Spleen (tissue), 11 donors: ENCODE results near the gene AFMID. TPM values are rescaled to one million over a fixed set of nuclear protein-coding genes. Genes with fewer than 3 reads are reported as not detected.
"Not testable (repeated sequence)": the region's sequence is repeated elsewhere in the genome, so short reads cannot be mapped to it uniquely, and the experiment has no call there.

ENCODE experiments used
- DNase-seq: peaks from one replicate; pipeline ENCODE4 v3.0.0-alpha.2; 2020
- H3K27ac ChIP-seq, 8 donors: fragments of 200-600 bp; sonication (generic) in 7 of 8; 1 replicate in 4 of 8; 2 replicates in 4 of 8; pipeline versions ENCODE4 v1.5.0 to v1.8.0; 2016 to 2021; ENCODE audit warnings: inconsistent platforms in 4 of 8, mild to moderate bottlenecking in 4 of 8, moderate library complexity in 1 of 8
- H3K27me3 ChIP-seq, 7 donors: fragments of 200-600 bp; sonication (generic) in 6 of 7; replicated peaks in 1 of 7; 1 replicate in 4 of 7; 2 replicates in 3 of 7; pipeline versions ENCODE4 v1.5.0 to v1.8.0; 2016 to 2021; ENCODE audit warnings: inconsistent platforms in 3 of 7, mild to moderate bottlenecking in 1 of 7
- H3K36me3 ChIP-seq, 6 donors: fragments of 200-600 bp; sonication (generic) in 5 of 6; 1 replicate in 4 of 6; 2 replicates in 2 of 6; pipeline versions ENCODE4 v1.5.0 to v1.8.0; 2016 to 2021; ENCODE audit warnings: inconsistent platforms in 2 of 6
- H3K4me1 ChIP-seq, 6 donors: fragments of 200-600 bp; sonication (generic) in 5 of 6; 1 replicate in 3 of 6; 2 replicates in 3 of 6; pipeline versions ENCODE4 v1.5.0 to v1.8.0; 2016 to 2021; ENCODE audit warnings: inconsistent platforms in 3 of 6
- H3K4me3 ChIP-seq, 8 donors: fragments of 200-600 bp; sonication (generic) in 7 of 8; 1 replicate in 4 of 8; 2 replicates in 4 of 8; pipeline versions ENCODE4 v1.5.0 to v1.8.0; 2016 to 2021; ENCODE audit warnings: inconsistent platforms in 4 of 8, mild to moderate bottlenecking in 4 of 8, moderate library complexity in 2 of 8
- H3K9me3 ChIP-seq, 8 donors: fragments of 200-600 bp; sonication (generic) in 7 of 8; 1 replicate in 4 of 8; 2 replicates in 4 of 8; pipeline versions ENCODE4 v1.5.0 to v1.8.0; 2016 to 2021; ENCODE audit warnings: inconsistent platforms in 4 of 8
- POLR2A ChIP-seq, 3 donors: fragments of 450-650 bp; IDR thresholded peaks; one replicate each; pipeline ENCODE4 v1.5.1; 2017; ENCODE audit warnings: antibody characterized with exemption in 3 of 3, mild to moderate bottlenecking in 1 of 3
- POLR2AphosphoS5 ChIP-seq, 3 donors: sonication (generic); formaldehyde crosslinking; IDR thresholded peaks; one replicate each; pipeline ENCODE4 v1.5.1; 2017; ENCODE audit warnings: antibody characterized with exemption in 3 of 3
- whole genome bisulfite sequencing, 5 donors: extraction: QIAGEN DNeasy Blood & Tissue Kit in 3 of 5; methylation state at CpG; one replicate each; pipeline versions ENCODE4 v1.1.5 to v1.1.7; 2013 to 2018; 5-methylcytosine and 5-hydroxymethylcytosine counted together
- intact Hi-C: fragments of 100-400 bp; cut with DNase I; formaldehyde crosslinking; loops from one replicate; pipeline ENCODE4 v1.15.0; 2023; ENCODE audit warnings: low total_unique reads
- polyA plus RNA-seq, 3 donors: library from polyadenylated mRNA; stranded (reverse); fragments of 200-250 nt; gene quantifications; one replicate each; pipeline ENCODE4 v1.2.1, GENCODE V29; 2013
- total RNA-seq, 7 donors: library from RNA; depleted of rRNA in 3 of 7; stranded (reverse); fragments of >200 nt in 3 of 7; fragmentation: NEBNext Ultra II Directional in 4 of 7; extraction: Animal tissue kit (Norgen Biotek cat#: 25700) in 4 of 7; gene quantifications; one replicate each; pipeline versions ENCODE4 v1.1.0 to v1.2.1, GENCODE V29; 2016 to 2021
- TF ChIP-seq, protein P1 (sequence below), 11 experiments: fragments of 200-600 bp in 7 of 11; fragments of 450-650 bp in 4 of 11; sonication (generic) in 4 of 11; IDR thresholded peaks in 8 of 11; conservative IDR thresholded peaks in 3 of 11; 1 replicate in 7 of 11; 2 replicates in 4 of 11; pipeline versions ENCODE4 v1.4.0 to v1.8.0; 2016 to 2021; ENCODE audit warnings: antibody characterized with exemption in 11 of 11, inconsistent platforms in 4 of 11, mild to moderate bottlenecking in 1 of 11
- donor health status: healthy with polysubstance abuse.
- donor health status: DM: no; HTN: no; CAD: no; lungs with moderate emphysema.
- donor health status: DM: no; HTN: no; CAD: no.
- donor health status: Bipolar disorder and iron deficiency.
- donor health status: healthy.
- donor health status: DM: no; HTN: no; CAD: no.
- donor health status: DM: yes; HTN: yes; CAD: no.

AFMID gene
- total and polyA plus RNA-seq, 10 donors, result 13.1 to 42.5 (median 24.2) TPM

GRCh38 chr17:78168903-78169793 is 18.0 kb upstream of the AFMID start:
- intact Hi-C loops, result no loop called here
- H3K27me3 ChIP-seq, result no peaks in the 10 kb centered on the region
- H3K9me3 ChIP-seq, result no peaks in the 10 kb centered on the region
- peaks cover 45 to 74% (median 59%) of the 10 kb centered on the region in 6 donors for H3K4me1 ChIP-seq
- 3 to 15% (median 9%) methylated on average over 13 to 38 of the region's 38 CpGs for WGBS, 5 donors
- TF ChIP-seq POLR2A (IDR thresholded peaks at IDR 0.05) (no peak), POLR2AphosphoS5 (IDR thresholded peaks at IDR 0.05) (no peak)
- DNase-seq, result peak; percentile 89
- H3K36me3 ChIP-seq, result peaks cover 0 to 44% (median 16%) of the 10 kb centered on the region in 6 donors
- H3K27ac ChIP-seq, result peak overlapping the region; percentile 75 to 96 (median 90)
- H3K4me3 ChIP-seq, result peak overlapping the region; percentile 56 to 94 (median 72)

GRCh38 chr17:78170692-78171590 is 16.2 kb upstream of the AFMID start:
- no peaks in the 10 kb centered on the region for H3K9me3 ChIP-seq
- no peaks in the 10 kb centered on the region for H3K27me3 ChIP-seq
- peaks cover 63 to 86% (median 76%) of the 10 kb centered on the region in 6 donors for H3K4me1 ChIP-seq
- TF ChIP-seq POLR2AphosphoS5 (IDR thresholded peaks at IDR 0.05), result peak in 1 of 3 donors; percentile 42
- TF ChIP-seq POLR2A (IDR thresholded peaks at IDR 0.05), result no peak
- WGBS, 5 donors, result 79 to 86% (median 81%) methylated on average over 29 to 31 of the region's 31 CpGs
- peak overlapping the region in 7 of 8 donors; percentile 75 to 96 (median 87) for H3K27ac ChIP-seq
- DNase-seq, result no peak
- H3K36me3 ChIP-seq, result peaks cover 0 to 44% (median 16%) of the 10 kb centered on the region in 6 donors
- intact Hi-C loops, result no loop called here
- H3K4me3 ChIP-seq, result peak overlapping the region in 1 of 8 donors; percentile 93

GRCh38 chr17:78171591-78172248 is 15.4 kb upstream of the AFMID start:
- H3K4me1 ChIP-seq, result peaks cover 71 to 94% (median 84%) of the 10 kb centered on the region in 6 donors
- intact Hi-C loops, result not testable (repeated sequence)

DNA sequence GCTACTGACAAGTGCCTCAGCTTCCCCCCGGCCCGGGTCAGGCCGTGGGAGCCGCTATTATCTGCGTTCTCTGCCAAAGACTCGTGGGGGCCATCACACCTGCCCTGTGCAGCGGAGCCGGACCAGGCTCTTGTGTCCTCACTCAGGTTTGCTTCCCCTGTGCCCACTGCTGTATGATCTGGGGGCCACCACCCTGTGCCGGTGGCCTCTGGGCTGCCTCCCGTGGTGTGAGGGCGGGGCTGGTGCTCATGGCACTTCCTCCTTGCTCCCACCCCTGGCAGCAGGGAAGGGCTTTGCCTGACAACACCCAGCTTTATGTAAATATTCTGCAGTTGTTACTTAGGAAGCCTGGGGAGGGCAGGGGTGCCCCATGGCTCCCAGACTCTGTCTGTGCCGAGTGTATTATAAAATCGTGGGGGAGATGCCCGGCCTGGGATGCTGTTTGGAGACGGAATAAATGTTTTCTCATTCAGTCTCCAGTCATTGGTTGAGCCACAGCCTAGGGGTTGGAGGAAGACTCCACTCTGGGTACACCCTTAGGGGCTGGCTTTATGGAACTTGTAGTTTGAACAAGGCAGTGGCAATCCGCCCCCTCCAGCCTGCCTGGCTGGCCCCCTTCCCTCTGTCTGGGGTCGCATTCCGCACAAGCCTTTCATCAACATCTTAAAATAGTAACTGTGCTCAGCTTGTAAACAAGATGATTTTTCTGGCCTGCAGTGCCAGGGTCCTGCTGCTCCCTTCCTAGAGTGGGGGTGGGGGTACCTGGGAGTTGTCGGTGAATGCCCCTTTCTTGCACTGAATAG is 14.7 kb upstream of the AFMID start:
- Histone ChIP-seq H3K4me3 (peak overlapping the region in 4 of 8 donors; percentile 8 to 93 (median 10)), H3K27ac (peak overlapping the region; percentile 75 to 96 (median 86)), H3K4me1 (peaks cover 75 to 95% (median 89%) of the 10 kb centered on the region in 6 donors), H3K36me3 (peaks cover 0 to 44% (median 16%) of the 10 kb centered on the region in 6 donors), H3K9me3 (no peaks in the 10 kb centered on the region), H3K27me3 (no peaks in the 10 kb centered on the region)
- TF ChIP-seq, protein P1, sequence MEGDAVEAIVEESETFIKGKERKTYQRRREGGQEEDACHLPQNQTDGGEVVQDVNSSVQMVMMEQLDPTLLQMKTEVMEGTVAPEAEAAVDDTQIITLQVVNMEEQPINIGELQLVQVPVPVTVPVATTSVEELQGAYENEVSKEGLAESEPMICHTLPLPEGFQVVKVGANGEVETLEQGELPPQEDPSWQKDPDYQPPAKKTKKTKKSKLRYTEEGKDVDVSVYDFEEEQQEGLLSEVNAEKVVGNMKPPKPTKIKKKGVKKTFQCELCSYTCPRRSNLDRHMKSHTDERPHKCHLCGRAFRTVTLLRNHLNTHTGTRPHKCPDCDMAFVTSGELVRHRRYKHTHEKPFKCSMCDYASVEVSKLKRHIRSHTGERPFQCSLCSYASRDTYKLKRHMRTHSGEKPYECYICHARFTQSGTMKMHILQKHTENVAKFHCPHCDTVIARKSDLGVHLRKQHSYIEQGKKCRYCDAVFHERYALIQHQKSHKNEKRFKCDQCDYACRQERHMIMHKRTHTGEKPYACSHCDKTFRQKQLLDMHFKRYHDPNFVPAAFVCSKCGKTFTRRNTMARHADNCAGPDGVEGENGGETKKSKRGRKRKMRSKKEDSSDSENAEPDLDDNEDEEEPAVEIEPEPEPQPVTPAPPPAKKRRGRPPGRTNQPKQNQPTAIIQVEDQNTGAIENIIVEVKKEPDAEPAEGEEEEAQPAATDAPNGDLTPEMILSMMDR (IDR thresholded peaks at IDR 0.05 in 8 of 11, conservative IDR thresholded peaks at IDR 0.05 in 3 of 11), result no peak
- peak; percentile 70 to 81 (median 79) for TF ChIP-seq POLR2AphosphoS5 (IDR thresholded peaks at IDR 0.05)
- TF ChIP-seq POLR2A (IDR thresholded peaks at IDR 0.05), result no peak
- peak; percentile 90 for DNase-seq
- WGBS, 5 donors, result 31 to 46% (median 33%) methylated on average over 16 to 19 of the region's 19 CpGs
- intact Hi-C loops, result no loop called here

More at GRCh38 chr17:78171591-78172248, 15.4 kb upstream of the AFMID start:
- H3K27ac ChIP-seq, result peak overlapping the region; percentile 75 to 96 (median 86)
- not testable (repeated sequence) for H3K9me3 ChIP-seq, DNase-seq, H3K27me3 ChIP-seq
- H3K36me3 ChIP-seq, result peaks cover 0 to 44% (median 16%) of the 10 kb centered on the region in 6 donors
- peak overlapping the region in 4 of 8 donors; percentile 8 to 93 (median 10) for H3K4me3 ChIP-seq
- 77 to 86% (median 80%) methylated on average over 13 to 19 of the region's 19 CpGs for WGBS, 5 donors
